ENCODE measurements around the gene BRS3. TPM values are rescaled to one million over a fixed set of nuclear protein-coding genes. Genes with fewer than 3 reads are reported as not detected.
A peak's percentile ranks its signal among the peaks of the same experiment; 100 is the strongest.

The BRS3 gene
- polyA plus RNA-seq, 1 donor from 2014 or later, result 0.20 TPM

DNA sequence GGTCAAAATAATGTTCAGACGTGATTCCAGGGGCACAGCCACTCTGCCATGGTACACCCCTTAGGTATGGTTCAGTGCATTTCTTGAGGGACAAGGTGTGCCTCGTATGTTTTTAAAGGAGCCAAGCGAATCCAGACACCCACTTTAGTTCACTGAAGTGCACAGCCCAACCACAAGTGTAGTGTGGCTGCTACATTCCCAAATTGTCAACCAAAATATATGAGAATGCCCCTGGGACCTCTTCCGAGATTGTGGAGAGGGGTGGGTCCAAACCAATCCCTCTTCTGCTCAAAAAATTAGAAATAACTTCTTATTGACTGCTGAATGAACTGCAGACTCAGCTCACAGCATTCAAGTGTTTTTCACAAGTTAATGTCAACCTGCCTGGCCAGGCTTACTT is 7.4 kb upstream of the BRS3 start:
- Histone ChIP-seq H3K27ac (ENCODE audit: low read length) (no peak overlapping the region), H4K20me1 (ENCODE audit: insufficient read depth) (no peaks in the 10 kb centered on the region)
- no peak for TF ChIP-seq POLR2AphosphoS5 (IDR thresholded peaks at IDR 0.05)
- TF ChIP-seq EP300 (conservative IDR thresholded peaks at IDR 0.05; ENCODE audit: poor library complexity, severe bottlenecking), result no peak
- no peak for TF ChIP-seq TAF1 (IDR thresholded peaks at IDR 0.05; ENCODE audit: low read depth)
- no peak for TF ChIP-seq MXI1 (conservative IDR thresholded peaks at IDR 0.05; ENCODE audit: poor library complexity, severe bottlenecking)
- TF ChIP-seq RAD21 (conservative IDR thresholded peaks at IDR 0.05), result no peak
- TF ChIP-seq, protein P1, sequence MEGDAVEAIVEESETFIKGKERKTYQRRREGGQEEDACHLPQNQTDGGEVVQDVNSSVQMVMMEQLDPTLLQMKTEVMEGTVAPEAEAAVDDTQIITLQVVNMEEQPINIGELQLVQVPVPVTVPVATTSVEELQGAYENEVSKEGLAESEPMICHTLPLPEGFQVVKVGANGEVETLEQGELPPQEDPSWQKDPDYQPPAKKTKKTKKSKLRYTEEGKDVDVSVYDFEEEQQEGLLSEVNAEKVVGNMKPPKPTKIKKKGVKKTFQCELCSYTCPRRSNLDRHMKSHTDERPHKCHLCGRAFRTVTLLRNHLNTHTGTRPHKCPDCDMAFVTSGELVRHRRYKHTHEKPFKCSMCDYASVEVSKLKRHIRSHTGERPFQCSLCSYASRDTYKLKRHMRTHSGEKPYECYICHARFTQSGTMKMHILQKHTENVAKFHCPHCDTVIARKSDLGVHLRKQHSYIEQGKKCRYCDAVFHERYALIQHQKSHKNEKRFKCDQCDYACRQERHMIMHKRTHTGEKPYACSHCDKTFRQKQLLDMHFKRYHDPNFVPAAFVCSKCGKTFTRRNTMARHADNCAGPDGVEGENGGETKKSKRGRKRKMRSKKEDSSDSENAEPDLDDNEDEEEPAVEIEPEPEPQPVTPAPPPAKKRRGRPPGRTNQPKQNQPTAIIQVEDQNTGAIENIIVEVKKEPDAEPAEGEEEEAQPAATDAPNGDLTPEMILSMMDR (IDR thresholded peaks at IDR 0.05; ENCODE audit: poor library complexity, severe bottlenecking), result no peak
- TF ChIP-seq SMC3 (conservative IDR thresholded peaks at IDR 0.05; ENCODE audit: poor library complexity), result no peak
- TF ChIP-seq, protein P2, sequence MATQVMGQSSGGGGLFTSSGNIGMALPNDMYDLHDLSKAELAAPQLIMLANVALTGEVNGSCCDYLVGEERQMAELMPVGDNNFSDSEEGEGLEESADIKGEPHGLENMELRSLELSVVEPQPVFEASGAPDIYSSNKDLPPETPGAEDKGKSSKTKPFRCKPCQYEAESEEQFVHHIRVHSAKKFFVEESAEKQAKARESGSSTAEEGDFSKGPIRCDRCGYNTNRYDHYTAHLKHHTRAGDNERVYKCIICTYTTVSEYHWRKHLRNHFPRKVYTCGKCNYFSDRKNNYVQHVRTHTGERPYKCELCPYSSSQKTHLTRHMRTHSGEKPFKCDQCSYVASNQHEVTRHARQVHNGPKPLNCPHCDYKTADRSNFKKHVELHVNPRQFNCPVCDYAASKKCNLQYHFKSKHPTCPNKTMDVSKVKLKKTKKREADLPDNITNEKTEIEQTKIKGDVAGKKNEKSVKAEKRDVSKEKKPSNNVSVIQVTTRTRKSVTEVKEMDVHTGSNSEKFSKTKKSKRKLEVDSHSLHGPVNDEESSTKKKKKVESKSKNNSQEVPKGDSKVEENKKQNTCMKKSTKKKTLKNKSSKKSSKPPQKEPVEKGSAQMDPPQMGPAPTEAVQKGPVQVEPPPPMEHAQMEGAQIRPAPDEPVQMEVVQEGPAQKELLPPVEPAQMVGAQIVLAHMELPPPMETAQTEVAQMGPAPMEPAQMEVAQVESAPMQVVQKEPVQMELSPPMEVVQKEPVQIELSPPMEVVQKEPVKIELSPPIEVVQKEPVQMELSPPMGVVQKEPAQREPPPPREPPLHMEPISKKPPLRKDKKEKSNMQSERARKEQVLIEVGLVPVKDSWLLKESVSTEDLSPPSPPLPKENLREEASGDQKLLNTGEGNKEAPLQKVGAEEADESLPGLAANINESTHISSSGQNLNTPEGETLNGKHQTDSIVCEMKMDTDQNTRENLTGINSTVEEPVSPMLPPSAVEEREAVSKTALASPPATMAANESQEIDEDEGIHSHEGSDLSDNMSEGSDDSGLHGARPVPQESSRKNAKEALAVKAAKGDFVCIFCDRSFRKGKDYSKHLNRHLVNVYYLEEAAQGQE (IDR thresholded peaks at IDR 0.05; ENCODE audit: borderline replicate concordance), result no peak

DNA sequence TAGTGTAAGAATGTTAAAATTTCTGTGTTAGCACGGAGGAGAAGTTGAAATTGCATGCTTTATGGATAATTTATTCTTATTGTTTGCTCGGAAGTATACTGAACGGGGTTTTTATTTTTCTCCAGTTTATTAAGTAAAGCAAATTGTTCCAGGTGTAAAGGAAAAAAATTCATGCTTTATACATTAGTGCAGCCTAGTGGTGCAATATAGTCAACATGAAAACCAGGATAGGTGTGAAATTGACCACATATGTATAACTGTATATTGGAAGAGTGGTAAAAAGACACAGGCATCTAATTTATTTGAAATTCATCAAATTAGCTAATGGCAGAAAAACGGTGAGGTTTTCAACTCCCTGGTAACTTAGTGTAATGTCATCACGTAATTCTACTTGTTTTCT is 959 bp downstream of the BRS3 start:
- H4K20me1 ChIP-seq (ENCODE audit: insufficient read depth), result no peaks in the 10 kb centered on the region
- no peaks in the 10 kb centered on the region for H3K9me3 ChIP-seq (ENCODE audit: low read length)
- no peaks in the 10 kb centered on the region for H3F3A ChIP-seq (ENCODE audit: insufficient read depth, low read length, poor library complexity, severe bottlenecking)
- H3K27me3 ChIP-seq (ENCODE audit: insufficient read depth, low read depth, low read length), result no peaks in the 10 kb centered on the region
- H3K36me3 ChIP-seq (ENCODE audit: insufficient read depth, low read length), result no peaks in the 10 kb centered on the region
- H3K4me2 ChIP-seq (ENCODE audit: low read length), result no peak overlapping the region
- H3K9ac ChIP-seq (ENCODE audit: low read length), result no peak overlapping the region
- H2AFZ ChIP-seq (ENCODE audit: low read depth, low read length), result no peak overlapping the region
- no peaks in the 10 kb centered on the region for H3K9me2 ChIP-seq (ENCODE audit: insufficient read depth, low read length)
- H3K27ac ChIP-seq (ENCODE audit: low read length), result no peak overlapping the region
- H3K4me3 ChIP-seq (ENCODE audit: low read length), result no peak overlapping the region
- TF ChIP-seq SMC3 (conservative IDR thresholded peaks at IDR 0.05; ENCODE audit: poor library complexity) (peak; percentile 57), TAF1 (IDR thresholded peaks at IDR 0.05; ENCODE audit: low read depth) (no peak), RAD21 (conservative IDR thresholded peaks at IDR 0.05) (peak; percentile 65), POLR2AphosphoS5 (IDR thresholded peaks at IDR 0.05) (no peak)
- TF ChIP-seq, protein P1 (IDR thresholded peaks at IDR 0.05; ENCODE audit: poor library complexity, severe bottlenecking), result peak; percentile 54
- H3K79me2 ChIP-seq (replicated peaks; ENCODE audit: insufficient read depth, low read length), result no peaks in the 10 kb centered on the region

More for the DNA sequence above, 7.4 kb upstream of the BRS3 start:
- no peak overlapping the region for H3K4me3 ChIP-seq (ENCODE audit: low read length)
- H3K9me2 ChIP-seq (ENCODE audit: insufficient read depth, low read length), result no peaks in the 10 kb centered on the region
- H3K79me2 ChIP-seq (replicated peaks; ENCODE audit: insufficient read depth, low read length), result no peaks in the 10 kb centered on the region
- no peaks in the 10 kb centered on the region for H3K36me3 ChIP-seq (ENCODE audit: insufficient read depth, low read length)
- no peak overlapping the region for H3K4me2 ChIP-seq (ENCODE audit: low read length)
- H2AFZ ChIP-seq (ENCODE audit: low read depth, low read length), result no peak overlapping the region
- H3K9ac ChIP-seq (ENCODE audit: low read length), result no peak overlapping the region
- no peaks in the 10 kb centered on the region for H3F3A ChIP-seq (ENCODE audit: insufficient read depth, low read length, poor library complexity, severe bottlenecking)
- no peaks in the 10 kb centered on the region for H3K9me3 ChIP-seq (ENCODE audit: low read length)
- no peaks in the 10 kb centered on the region for H3K27me3 ChIP-seq (ENCODE audit: insufficient read depth, low read depth, low read length)

Data from neural cell (in vitro differentiated cells).